Subcutaneous adipose tissue (tissue), 4 donors: ENCODE measurements around the gene CDH15. TPM values are rescaled to one million over a fixed set of nuclear protein-coding genes. Genes with fewer than 3 reads are reported as not detected.

Experiments used
- CTCF ChIP-seq: fragments of 450-650 bp; IDR thresholded peaks from one replicate; pipeline ENCODE4 v1.5.1; 2016; ENCODE audit warnings: low read depth, mild to moderate bottlenecking, control low read depth, antibody characterized with exemption, moderate library complexity
- total RNA-seq, 4 donors: library from RNA; depleted of rRNA; stranded (reverse); fragments of >200 nt; gene quantifications; one replicate each; pipeline ENCODE4 v1.1.0, GENCODE V29; 2016

The CDH15 gene
- total RNA-seq, 4 donors from 2014 or later, result not detected

GRCh38 chr16:89172528-89173173, 1.1 kb downstream of the CDH15 start:
- TF ChIP-seq CTCF, result no peak

GRCh38 chr16:89173174-89173921, 1.8 kb downstream of the CDH15 start:
- no peak for TF ChIP-seq CTCF

- TF ChIP-seq CTCF, result no peak
These were observed 2.7 kb downstream of the CDH15 start for GRCh38 chr16:89174055-89174827.

GRCh38 chr16:89174877-89175276, 3.3 kb downstream of the CDH15 start:
- TF ChIP-seq CTCF, result no peak

GRCh38 chr16:89175280-89176146, 4.0 kb downstream of the CDH15 start:
- no peak for TF ChIP-seq CTCF

- no peak for TF ChIP-seq CTCF
These were observed 4.7 kb downstream of the CDH15 start for GRCh38 chr16:89176147-89176690.
